ENCODE results near the gene HSPA5.
"Not testable (repeated sequence)": the region's sequence is repeated elsewhere in the genome, so short reads cannot be mapped to it uniquely, and the experiment has no call there.

HSPA5 gene

DNA sequence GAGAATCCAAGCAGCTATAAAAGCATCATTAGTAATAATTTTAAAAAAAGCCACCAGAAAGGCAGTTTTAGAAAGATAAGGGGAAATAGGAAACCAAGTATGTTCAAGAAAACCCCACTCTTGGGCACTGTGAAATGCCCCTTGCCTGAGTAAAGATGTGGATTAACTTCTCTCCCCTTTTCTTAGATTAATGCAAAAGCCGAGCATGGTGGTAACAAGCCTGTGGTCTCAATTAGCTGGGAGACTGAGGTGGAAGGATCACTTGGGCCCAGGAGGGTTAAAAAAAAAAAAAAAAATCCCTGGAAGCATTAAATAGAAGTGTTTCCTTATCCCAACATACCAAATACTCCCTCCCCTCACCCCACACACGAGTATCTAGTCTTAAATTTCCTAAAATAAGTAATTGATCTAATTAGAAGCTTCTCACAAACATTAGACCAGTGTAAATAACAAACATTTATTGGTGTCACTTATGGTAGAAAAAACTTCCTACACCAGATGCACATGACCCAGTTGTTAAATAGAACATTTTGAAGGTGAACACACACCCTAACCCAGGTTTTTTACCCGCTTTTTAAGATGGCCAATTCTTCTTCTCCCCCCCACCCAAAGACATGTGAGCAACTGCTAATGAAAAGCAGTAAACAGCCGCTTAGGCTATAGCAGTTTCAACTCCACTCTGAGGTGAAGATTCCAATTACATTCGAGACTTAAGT, 5.2 kb downstream of the HSPA5 start:
- FAIRE-seq: no peak
- TF ChIP-seq CTCF (IDR thresholded peaks at IDR 0.05; ENCODE audit: insufficient read depth, missing control alignments): no peak
- no peak for DNase-seq (ENCODE audit: insufficient read length, low spot score)

GRCh38 chr9:125234099-125234498, 7.0 kb downstream of the HSPA5 start:
- not testable (repeated sequence) for DNase-seq (ENCODE audit: insufficient read length, low spot score); FAIRE-seq

DNA sequence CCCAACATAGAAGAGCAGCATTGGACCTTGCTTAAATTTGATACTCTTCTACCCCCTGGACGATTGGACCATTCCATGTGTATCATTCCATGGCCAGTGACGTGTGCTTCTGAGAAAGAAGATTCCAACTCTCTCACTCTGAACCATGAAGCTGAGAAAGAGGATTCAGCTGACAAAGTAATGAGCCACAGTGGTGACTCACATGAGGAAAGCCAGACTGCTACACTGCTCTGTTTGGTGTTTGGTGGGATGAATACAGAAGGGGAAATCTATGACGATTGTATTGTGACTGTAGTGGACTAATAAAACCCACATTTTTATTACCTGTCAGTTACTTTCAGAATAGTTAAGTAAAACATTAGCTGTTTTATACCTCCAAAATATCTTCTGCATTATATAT, 7.5 kb downstream of the HSPA5 start:
- TF ChIP-seq CTCF (IDR thresholded peaks at IDR 0.05; ENCODE audit: insufficient read depth, missing control alignments): no peak
- DNase-seq (ENCODE audit: insufficient read length, low spot score) (no peak), FAIRE-seq (no peak)

DNA sequence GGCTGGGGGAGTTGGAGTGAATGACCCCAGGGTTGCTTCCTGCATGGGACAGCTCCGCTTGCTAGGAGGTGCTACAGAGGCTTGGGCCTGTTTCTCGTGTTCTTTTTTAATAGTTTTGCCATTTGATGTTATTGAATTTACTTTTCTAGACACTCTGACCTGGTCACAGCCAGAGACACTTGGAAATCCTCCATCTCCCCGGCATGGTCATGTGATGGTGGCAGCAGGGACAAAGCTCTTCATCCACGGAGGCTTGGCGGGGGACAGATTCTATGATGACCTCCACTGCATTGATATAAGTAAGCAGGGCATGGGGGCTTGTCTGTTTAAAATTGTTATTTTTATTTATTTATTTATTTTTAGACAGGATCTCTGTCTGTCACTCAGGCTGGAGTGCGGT, 13.4 kb downstream of the HSPA5 start:
- no peak for TF ChIP-seq CTCF (IDR thresholded peaks at IDR 0.05; ENCODE audit: insufficient read depth, missing control alignments)
- FAIRE-seq (no peak), DNase-seq (ENCODE audit: insufficient read length, low spot score) (no peak)

- DNase-seq (ENCODE audit: insufficient read length, low spot score); FAIRE-seq: not testable (repeated sequence)
Measured at GRCh38 chr9:125224858-125225257, 16.3 kb downstream of the HSPA5 start.

DNA sequence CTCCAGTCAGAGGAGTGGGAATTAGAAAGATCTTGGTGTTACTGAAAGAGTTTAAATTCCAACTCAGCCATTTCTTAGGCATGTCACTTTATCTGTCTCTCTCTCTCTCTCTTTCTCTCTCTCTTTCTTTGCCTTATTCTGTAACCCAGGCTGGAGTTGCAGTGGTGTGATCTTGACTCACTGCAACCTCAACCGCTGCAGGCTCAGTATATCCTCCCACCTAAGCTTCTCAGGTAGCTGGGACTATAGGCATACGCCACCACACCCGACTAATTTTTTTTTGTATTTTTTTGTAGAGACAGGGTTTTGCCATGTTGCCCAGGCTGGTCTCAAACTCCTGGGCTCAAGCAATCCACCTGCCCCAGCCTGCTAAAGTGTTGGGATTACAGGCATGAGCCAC, 22.5 kb downstream of the HSPA5 start:
- no peak for FAIRE-seq
- TF ChIP-seq CTCF (IDR thresholded peaks at IDR 0.05; ENCODE audit: insufficient read depth, missing control alignments): no peak
- DNase-seq (ENCODE audit: insufficient read length, low spot score): no peak

- no peak for FAIRE-seq
- no peak for TF ChIP-seq CTCF (IDR thresholded peaks at IDR 0.05; ENCODE audit: insufficient read depth, missing control alignments)
- DNase-seq (ENCODE audit: insufficient read length, low spot score): no peak
Measured at GRCh38 chr9:125214186-125214585, 27.0 kb downstream of the HSPA5 start.

DNA sequence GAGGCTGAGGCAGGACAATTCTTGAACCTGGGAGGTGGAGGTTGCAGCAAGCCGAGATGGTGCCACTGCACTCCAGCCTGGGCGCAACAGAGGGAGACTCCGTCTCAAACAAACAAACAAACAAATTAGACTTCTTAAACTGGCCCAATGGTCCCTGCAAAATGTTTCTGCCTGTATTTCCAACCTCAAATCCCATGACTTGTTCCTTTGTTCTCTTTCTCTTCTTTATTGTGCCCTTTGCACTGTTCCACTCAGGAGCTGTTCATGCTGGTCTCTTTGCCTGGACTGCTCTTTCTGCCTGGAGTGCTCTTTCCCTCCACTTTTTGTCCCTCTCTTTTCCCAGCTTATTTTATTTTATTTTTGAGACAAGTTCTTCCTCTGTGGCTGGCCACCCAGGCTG, 36.7 kb downstream of the HSPA5 start:
- DNase-seq (ENCODE audit: insufficient read length, low spot score) (no peak), FAIRE-seq (no peak)
- no peak for TF ChIP-seq CTCF (IDR thresholded peaks at IDR 0.05; ENCODE audit: insufficient read depth, missing control alignments)
